ENCODE data around the gene MTNR1A. TPM values are rescaled to one million over a fixed set of nuclear protein-coding genes. Genes with fewer than 3 reads are reported as not detected.

The MTNR1A gene
- total and polyA plus RNA-seq, 4 donors: not detected

- no peaks in the 10 kb centered on the region for H3K4me1 ChIP-seq (ENCODE audit: control insufficient read depth in 4 of 4, insufficient read depth in 4 of 4, low read length in 3 of 4)
- H3K9me3 ChIP-seq (ENCODE audit: control insufficient read depth in 4 of 4, low read length in 3 of 4): no peaks in the 10 kb centered on the region
- 82% methylated on average over 8 of the region's 8 CpGs for WGBS
- no peak overlapping the region for H3K27ac ChIP-seq (ENCODE audit: low read depth in 1 of 2, low read length in 2 of 2)
- no peak overlapping the region for H3K4me3 ChIP-seq (ENCODE audit: low read depth in 1 of 3, low read length in 3 of 3)
- DNase-seq (ENCODE audit: low spot score): no peak
- no peaks in the 10 kb centered on the region for H3K36me3 ChIP-seq (ENCODE audit: control insufficient read depth in 4 of 4, insufficient read depth in 3 of 4, low read depth in 1 of 4, low read length in 3 of 4)
- TF ChIP-seq ZBTB33 (IDR thresholded peaks at IDR 0.05) (no peak), RXRA (IDR thresholded peaks at IDR 0.05) (no peak), TAF1 (conservative IDR thresholded peaks at IDR 0.05) (no peak), GABPA (IDR thresholded peaks at IDR 0.05 in 1 of 2, conservative IDR thresholded peaks at IDR 0.05 in 1 of 2) (no peak), EGR1 (IDR thresholded peaks at IDR 0.05; ENCODE audit: low read depth in 2 of 2) (no peak), YY1 (IDR thresholded peaks at IDR 0.05) (no peak), NR2F2 (IDR thresholded peaks at IDR 0.05) (no peak), RAD21 (IDR thresholded peaks at IDR 0.05) (no peak), JUND (IDR thresholded peaks at IDR 0.05) (no peak), FOXA2 (IDR thresholded peaks at IDR 0.05) (no peak), HNF4G (IDR thresholded peaks at IDR 0.05) (no peak), SP1 (IDR thresholded peaks at IDR 0.05) (no peak), REST (IDR thresholded peaks at IDR 0.05) (no peak), HNF4A (conservative IDR thresholded peaks at IDR 0.05) (no peak), FOXA1 (IDR thresholded peaks at IDR 0.05) (no peak)
- TF ChIP-seq, protein P1, sequence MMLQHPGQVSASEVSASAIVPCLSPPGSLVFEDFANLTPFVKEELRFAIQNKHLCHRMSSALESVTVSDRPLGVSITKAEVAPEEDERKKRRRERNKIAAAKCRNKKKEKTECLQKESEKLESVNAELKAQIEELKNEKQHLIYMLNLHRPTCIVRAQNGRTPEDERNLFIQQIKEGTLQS (IDR thresholded peaks at IDR 0.05): no peak
- TF ChIP-seq, protein P2, sequence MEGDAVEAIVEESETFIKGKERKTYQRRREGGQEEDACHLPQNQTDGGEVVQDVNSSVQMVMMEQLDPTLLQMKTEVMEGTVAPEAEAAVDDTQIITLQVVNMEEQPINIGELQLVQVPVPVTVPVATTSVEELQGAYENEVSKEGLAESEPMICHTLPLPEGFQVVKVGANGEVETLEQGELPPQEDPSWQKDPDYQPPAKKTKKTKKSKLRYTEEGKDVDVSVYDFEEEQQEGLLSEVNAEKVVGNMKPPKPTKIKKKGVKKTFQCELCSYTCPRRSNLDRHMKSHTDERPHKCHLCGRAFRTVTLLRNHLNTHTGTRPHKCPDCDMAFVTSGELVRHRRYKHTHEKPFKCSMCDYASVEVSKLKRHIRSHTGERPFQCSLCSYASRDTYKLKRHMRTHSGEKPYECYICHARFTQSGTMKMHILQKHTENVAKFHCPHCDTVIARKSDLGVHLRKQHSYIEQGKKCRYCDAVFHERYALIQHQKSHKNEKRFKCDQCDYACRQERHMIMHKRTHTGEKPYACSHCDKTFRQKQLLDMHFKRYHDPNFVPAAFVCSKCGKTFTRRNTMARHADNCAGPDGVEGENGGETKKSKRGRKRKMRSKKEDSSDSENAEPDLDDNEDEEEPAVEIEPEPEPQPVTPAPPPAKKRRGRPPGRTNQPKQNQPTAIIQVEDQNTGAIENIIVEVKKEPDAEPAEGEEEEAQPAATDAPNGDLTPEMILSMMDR (IDR thresholded peaks at IDR 0.05; ENCODE audit: low read depth, low read length, missing input control): no peak
- TF ChIP-seq, protein P3, sequence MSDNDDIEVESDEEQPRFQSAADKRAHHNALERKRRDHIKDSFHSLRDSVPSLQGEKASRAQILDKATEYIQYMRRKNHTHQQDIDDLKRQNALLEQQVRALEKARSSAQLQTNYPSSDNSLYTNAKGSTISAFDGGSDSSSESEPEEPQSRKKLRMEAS (IDR thresholded peaks at IDR 0.05): no peak
- H3K27me3 ChIP-seq (ENCODE audit: control insufficient read depth in 4 of 4, insufficient read depth in 4 of 4, low read length in 3 of 4): peaks cover 0 to 4% (median under 1%) of the 10 kb centered on the region in 4 donors
- H3K9ac ChIP-seq (ENCODE audit: low read depth in 1 of 2, low read length in 2 of 2): no peak overlapping the region
Observed at GRCh38 chr4:186501554-186501953, 53.8 kb downstream of the MTNR1A start.

Measured in liver (tissue), 9 donors.